Astrocyte (in vitro differentiated cells and primary cell): ENCODE results near the gene LRPAP1.
"Not testable (repeated sequence)": the region's sequence is repeated elsewhere in the genome, so short reads cannot be mapped to it uniquely, and the experiment has no call there.

Experiments
- EZH2 ChIP-seq: IDR thresholded peaks from 2 replicates; pipeline ENCODE4 v1.6.1; 2012; ENCODE audit warnings: mild to moderate bottlenecking, low read length, inconsistent platforms; ENCODE audit not compliant: insufficient read depth
- TF ChIP-seq, protein P1 (sequence below): IDR thresholded peaks from 2 replicates; pipeline ENCODE4 v1.5.1; 2011; ENCODE audit warnings: low read depth, mild to moderate bottlenecking, inconsistent platforms, low read length, moderate library complexity; ENCODE audit not compliant: insufficient read depth

DNA sequence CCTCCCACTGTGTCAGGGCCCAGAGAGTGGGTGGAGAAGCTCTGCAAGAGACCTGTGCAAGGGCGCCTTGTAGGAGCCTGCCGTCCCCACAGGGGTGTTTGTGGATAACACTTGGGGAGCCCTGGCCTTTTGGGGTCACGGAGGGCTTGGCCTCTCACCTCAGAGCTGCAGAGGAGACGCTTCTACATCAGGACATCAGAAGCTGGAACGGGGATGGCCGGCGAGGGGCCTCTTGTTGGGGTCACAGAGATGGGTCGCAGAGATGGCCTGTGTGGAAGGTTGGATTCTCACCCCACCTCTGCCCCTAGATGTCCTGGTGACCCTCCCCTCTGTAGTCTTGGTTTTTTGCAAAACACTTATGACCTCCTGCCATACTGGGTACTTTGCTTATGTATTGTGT is 13.1 kb upstream of the LRPAP1 start:
- not testable (repeated sequence) for TF ChIP-seq EZH2
- TF ChIP-seq, protein P1, sequence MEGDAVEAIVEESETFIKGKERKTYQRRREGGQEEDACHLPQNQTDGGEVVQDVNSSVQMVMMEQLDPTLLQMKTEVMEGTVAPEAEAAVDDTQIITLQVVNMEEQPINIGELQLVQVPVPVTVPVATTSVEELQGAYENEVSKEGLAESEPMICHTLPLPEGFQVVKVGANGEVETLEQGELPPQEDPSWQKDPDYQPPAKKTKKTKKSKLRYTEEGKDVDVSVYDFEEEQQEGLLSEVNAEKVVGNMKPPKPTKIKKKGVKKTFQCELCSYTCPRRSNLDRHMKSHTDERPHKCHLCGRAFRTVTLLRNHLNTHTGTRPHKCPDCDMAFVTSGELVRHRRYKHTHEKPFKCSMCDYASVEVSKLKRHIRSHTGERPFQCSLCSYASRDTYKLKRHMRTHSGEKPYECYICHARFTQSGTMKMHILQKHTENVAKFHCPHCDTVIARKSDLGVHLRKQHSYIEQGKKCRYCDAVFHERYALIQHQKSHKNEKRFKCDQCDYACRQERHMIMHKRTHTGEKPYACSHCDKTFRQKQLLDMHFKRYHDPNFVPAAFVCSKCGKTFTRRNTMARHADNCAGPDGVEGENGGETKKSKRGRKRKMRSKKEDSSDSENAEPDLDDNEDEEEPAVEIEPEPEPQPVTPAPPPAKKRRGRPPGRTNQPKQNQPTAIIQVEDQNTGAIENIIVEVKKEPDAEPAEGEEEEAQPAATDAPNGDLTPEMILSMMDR: not testable (repeated sequence)
